ENCODE data around the gene KMT2B. TPM values are rescaled to one million over a fixed set of nuclear protein-coding genes. Genes with fewer than 3 reads are reported as not detected.
A peak's percentile ranks its signal among the peaks of the same experiment; 100 is the strongest.

KMT2B gene
- total and polyA plus RNA-seq, 2 of the 8 experiments (the other 6 are each of a cell fraction or from before 2014, with no cell fraction given), result 26.7 to 38.6 TPM

- TF ChIP-seq KDM5A (IDR thresholded peaks at IDR 0.05; ENCODE audit: low read length), result no peak
- no peak for TF ChIP-seq RAD21 (IDR thresholded peaks at IDR 0.05 in 1 of 2, conservative IDR thresholded peaks at IDR 0.05 in 1 of 2; ENCODE audit: low read depth in 2 of 2, low read length in 2 of 2)
- peak; percentile 69; the same call in 1 of the 2 replicates for TF ChIP-seq TAF1 (IDR thresholded peaks at IDR 0.05; ENCODE audit: low read depth, low read length)
Observed at GRCh38 chr19:35702223-35703012, 15.4 kb upstream of the KMT2B start (continued).

Measured in H1 (cell line).